Neuronal stem cell (in vitro differentiated cells): ENCODE results near the gene TTC6.
"Not testable (repeated sequence)": the region's sequence is repeated elsewhere in the genome, so short reads cannot be mapped to it uniquely, and the experiment has no call there.

ENCODE experiments used
- DNase-seq: peaks from one replicate; pipeline ENCODE4 v3.0.0-alpha.2; 2013; ENCODE audit warnings: low spot score
- H2AFZ ChIP-seq: one replicate; pipeline ENCODE4 v1.6.1; 2013; ENCODE audit warnings: mild to moderate bottlenecking, low read length, inconsistent platforms
- H2AK5ac ChIP-seq: 2 replicates; pipeline ENCODE4 v1.6.1; 2013; ENCODE audit warnings: low read depth, mild to moderate bottlenecking, inconsistent platforms, low read length, moderate library complexity, mixed read lengths
- H2BK120ac ChIP-seq: 2 replicates; pipeline ENCODE4 v1.6.1; 2013; ENCODE audit warnings: low read depth, mild to moderate bottlenecking, inconsistent platforms, low read length, moderate library complexity, mixed read lengths
- H2BK12ac ChIP-seq: one replicate; pipeline ENCODE4 v1.6.1; 2013; ENCODE audit warnings: low read length, inconsistent platforms
- H2BK15ac ChIP-seq: 2 replicates; pipeline ENCODE4 v1.6.1; 2013; ENCODE audit warnings: mild to moderate bottlenecking, low read length, inconsistent platforms, mixed read lengths
- H2BK5ac ChIP-seq: one replicate; pipeline ENCODE4 v1.6.1; 2013; ENCODE audit warnings: inconsistent platforms, mild to moderate bottlenecking, low read length, moderate library complexity
- H3K14ac ChIP-seq: one replicate; pipeline ENCODE4 v1.6.1; 2013; ENCODE audit warnings: low read length, inconsistent platforms
- H3K18ac ChIP-seq: 2 replicates; pipeline ENCODE4 v1.6.1; 2013; ENCODE audit warnings: low read length, inconsistent platforms
- H3K23ac ChIP-seq: 2 replicates; pipeline ENCODE4 v1.6.1; 2013; ENCODE audit warnings: low read depth, mild to moderate bottlenecking, mixed read lengths, low read length, inconsistent platforms; ENCODE audit not compliant: poor library complexity
- H3K27ac ChIP-seq: replicated peaks from 3 replicates; pipeline ENCODE4 v1.5.1; 2013; ENCODE audit warnings: low read length, inconsistent platforms
- H3K27me3 ChIP-seq, 3 experiments: 2 replicates each; pipeline ENCODE4 v1.6.1; 2013; ENCODE audit warnings: low read length in 3 of 3, mild to moderate bottlenecking in 2 of 3, inconsistent platforms in 1 of 3, low read depth in 1 of 3, mixed read lengths in 1 of 3, moderate library complexity in 1 of 3; ENCODE audit not compliant: control insufficient read depth in 3 of 3, insufficient read depth in 3 of 3
- H3K36me3 ChIP-seq, 2 donors: replicated peaks in 1 of 2; 2 replicates each; pipeline ENCODE4 v1.6.1; 2013; ENCODE audit warnings: low read length in 2 of 2; ENCODE audit not compliant: control insufficient read depth in 2 of 2, insufficient read depth in 2 of 2
- H3K4ac ChIP-seq: 2 replicates; pipeline ENCODE4 v1.6.1; 2013; ENCODE audit warnings: inconsistent platforms, mild to moderate bottlenecking, low read length, moderate library complexity
- H3K4me1 ChIP-seq, 2 donors: 1 replicate in 1 of 2; 2 replicates in 1 of 2; pipeline ENCODE4 v1.6.1; 2013; ENCODE audit warnings: low read length in 2 of 2, low read depth in 1 of 2; ENCODE audit not compliant: control insufficient read depth in 2 of 2, insufficient read depth in 1 of 2
- H3K4me2 ChIP-seq: one replicate; pipeline ENCODE4 v1.6.1; 2013; ENCODE audit warnings: mild to moderate bottlenecking, low read length, inconsistent platforms; ENCODE audit not compliant: insufficient read depth, poor library complexity, severe bottlenecking
- H3K4me3 ChIP-seq, 2 donors: 2 replicates each; pipeline ENCODE4 v1.5.1; 2013; ENCODE audit warnings: low read length in 2 of 2, mild to moderate bottlenecking in 2 of 2, inconsistent platforms in 1 of 2, moderate library complexity in 1 of 2
- H3K79me1 ChIP-seq: one replicate; pipeline ENCODE4 v1.6.1; 2013; ENCODE audit warnings: low read depth, mild to moderate bottlenecking, inconsistent platforms, low read length, moderate library complexity
- H3K9ac ChIP-seq: one replicate; pipeline ENCODE4 v1.6.1; 2013; ENCODE audit warnings: mild to moderate bottlenecking, low read depth, low read length, inconsistent platforms; ENCODE audit not compliant: poor library complexity
- H3K9me3 ChIP-seq, 2 donors: replicated peaks in 1 of 2; 2 replicates each; pipeline versions ENCODE3 to v1.6.1; 2013; ENCODE audit warnings: low read length in 2 of 2, mild to moderate bottlenecking in 2 of 2, inconsistent platforms in 1 of 2, low read depth in 1 of 2, mixed read lengths in 1 of 2, moderate library complexity in 1 of 2; ENCODE audit not compliant: control insufficient read depth in 2 of 2, insufficient read depth in 1 of 2
- H4K8ac ChIP-seq: one replicate; pipeline ENCODE4 v1.6.1; 2013; ENCODE audit warnings: low read depth, mild to moderate bottlenecking, inconsistent platforms, low read length, moderate library complexity
- H4K91ac ChIP-seq: one replicate; pipeline ENCODE4 v1.6.1; 2013; ENCODE audit warnings: low read length, low read depth, mild to moderate bottlenecking, inconsistent platforms; ENCODE audit not compliant: poor library complexity
- WGBS, 2 donors: extraction: QIAGEN DNeasy Blood & Tissue Kit; methylation state at CpG; one replicate each; pipeline ENCODE4 v1.1.7; 2013; ENCODE audit warnings: missing lambda C conversion rate in 2 of 2, mixed read lengths in 1 of 2; ENCODE audit not compliant: insufficient read length in 2 of 2, insufficient replicate concordance in 1 of 2; ENCODE audit errors: extremely low coverage in 2 of 2; 5-methylcytosine and 5-hydroxymethylcytosine counted together

Gene TTC6

GRCh38 chr14:37551119-37551518 is 44.3 kb upstream of the TTC6 start:
- H4K8ac ChIP-seq = no peak overlapping the region
- no peak overlapping the region for H4K91ac ChIP-seq
- H3K4me1 ChIP-seq = no peaks in the 10 kb centered on the region
- peaks cover 1 to 3% of the 10 kb centered on the region in 2 donors for H3K9me3 ChIP-seq
- H2BK120ac ChIP-seq = no peak overlapping the region
- H3K79me1 ChIP-seq = no peaks in the 10 kb centered on the region
- H3K4ac ChIP-seq = no peak overlapping the region
- H2BK15ac ChIP-seq = no peak overlapping the region
- 100% methylated on average over 1 of the region's 1 CpG; no CpG with 5 or more reads in 1 of the 2 donors for WGBS, 2 donors
- no peak for DNase-seq
- no peak overlapping the region for H3K9ac ChIP-seq
- H2AK5ac ChIP-seq = no peak overlapping the region
- H3K23ac ChIP-seq = no peak overlapping the region
- H3K4me3 ChIP-seq = no peak overlapping the region
- H3K27me3 ChIP-seq = no peaks in the 10 kb centered on the region
- no peak overlapping the region for H3K4me2 ChIP-seq
- H3K36me3 ChIP-seq = no peaks in the 10 kb centered on the region
- H2BK12ac ChIP-seq = no peak overlapping the region
- no peak overlapping the region for H3K27ac ChIP-seq
- H2BK5ac ChIP-seq = no peak overlapping the region
- H2AFZ ChIP-seq = no peak overlapping the region
- no peak overlapping the region for H3K14ac ChIP-seq
- H3K18ac ChIP-seq = no peak overlapping the region

GRCh38 chr14:37553935-37554550 is 41.4 kb upstream of the TTC6 start:
- Histone ChIP-seq H2AFZ (no peak overlapping the region), H3K4me2 (no peak overlapping the region), H2BK5ac (no peak overlapping the region), H2BK120ac (no peak overlapping the region), H3K9me3 (peaks cover 1 to 6% of the 10 kb centered on the region in 2 donors), H3K4me3 (no peak overlapping the region), H2AK5ac (no peak overlapping the region), H3K18ac (no peak overlapping the region), H4K8ac (no peak overlapping the region), H3K36me3 (no peaks in the 10 kb centered on the region), H3K4ac (no peak overlapping the region), H3K27ac (no peak overlapping the region), H4K91ac (no peak overlapping the region), H3K4me1 (no peaks in the 10 kb centered on the region), H2BK15ac (no peak overlapping the region), H3K27me3 (no peaks in the 10 kb centered on the region), H3K14ac (no peak overlapping the region), H3K9ac (no peak overlapping the region), H2BK12ac (no peak overlapping the region), H3K23ac (no peak overlapping the region), H3K79me1 (no peaks in the 10 kb centered on the region)
- no peak for DNase-seq
- no CpG with 5 or more reads among the region's 1 CpG for WGBS, 2 donors

GRCh38 chr14:37555596-37555995 is 39.8 kb upstream of the TTC6 start:
- H3K4me2 ChIP-seq, H2AK5ac ChIP-seq, H4K8ac ChIP-seq, H3K27me3 ChIP-seq, H3K4me1 ChIP-seq, H3K14ac ChIP-seq, H3K79me1 ChIP-seq, H3K9me3 ChIP-seq, H2BK15ac ChIP-seq, H3K36me3 ChIP-seq, H3K4ac ChIP-seq, H2BK12ac ChIP-seq, H2BK120ac ChIP-seq, H3K18ac ChIP-seq, DNase-seq, H2BK5ac ChIP-seq, H3K27ac ChIP-seq, H3K9ac ChIP-seq, H3K23ac ChIP-seq, H3K4me3 ChIP-seq, H4K91ac ChIP-seq, H2AFZ ChIP-seq: not testable (repeated sequence)
- no CpG with 5 or more reads among the region's 33 CpGs for WGBS, 2 donors

- WGBS, 2 donors = no CpG with 5 or more reads among the region's 4 CpGs
- no peak overlapping the region for H3K18ac ChIP-seq
- no peak overlapping the region for H3K4me2 ChIP-seq
- peaks cover 1 to 6% of the 10 kb centered on the region in 2 donors for H3K9me3 ChIP-seq
- H3K36me3 ChIP-seq = no peaks in the 10 kb centered on the region
- no peak overlapping the region for H3K23ac ChIP-seq
- no peak overlapping the region for H2BK15ac ChIP-seq
- H2BK12ac ChIP-seq = no peak overlapping the region
- H4K8ac ChIP-seq = no peak overlapping the region
- H2BK120ac ChIP-seq = no peak overlapping the region
- H3K79me1 ChIP-seq = no peaks in the 10 kb centered on the region
- H2BK5ac ChIP-seq = no peak overlapping the region
- H3K4ac ChIP-seq = no peak overlapping the region
- no peak overlapping the region for H2AFZ ChIP-seq
- DNase-seq = no peak
- no peak overlapping the region for H2AK5ac ChIP-seq
- peaks cover 0 to 4% of the 10 kb centered on the region in 2 donors for H3K4me1 ChIP-seq
- no peaks in the 10 kb centered on the region for H3K27me3 ChIP-seq
- no peak overlapping the region for H3K27ac ChIP-seq
- H3K9ac ChIP-seq = no peak overlapping the region
- no peak overlapping the region for H4K91ac ChIP-seq
- H3K14ac ChIP-seq = no peak overlapping the region
- H3K4me3 ChIP-seq = no peak overlapping the region
Observed at GRCh38 chr14:37558740-37559139, 36.7 kb upstream of the TTC6 start.
